Measurements from ENCODE around the gene C3orf70.

C3orf70 gene

DNA sequence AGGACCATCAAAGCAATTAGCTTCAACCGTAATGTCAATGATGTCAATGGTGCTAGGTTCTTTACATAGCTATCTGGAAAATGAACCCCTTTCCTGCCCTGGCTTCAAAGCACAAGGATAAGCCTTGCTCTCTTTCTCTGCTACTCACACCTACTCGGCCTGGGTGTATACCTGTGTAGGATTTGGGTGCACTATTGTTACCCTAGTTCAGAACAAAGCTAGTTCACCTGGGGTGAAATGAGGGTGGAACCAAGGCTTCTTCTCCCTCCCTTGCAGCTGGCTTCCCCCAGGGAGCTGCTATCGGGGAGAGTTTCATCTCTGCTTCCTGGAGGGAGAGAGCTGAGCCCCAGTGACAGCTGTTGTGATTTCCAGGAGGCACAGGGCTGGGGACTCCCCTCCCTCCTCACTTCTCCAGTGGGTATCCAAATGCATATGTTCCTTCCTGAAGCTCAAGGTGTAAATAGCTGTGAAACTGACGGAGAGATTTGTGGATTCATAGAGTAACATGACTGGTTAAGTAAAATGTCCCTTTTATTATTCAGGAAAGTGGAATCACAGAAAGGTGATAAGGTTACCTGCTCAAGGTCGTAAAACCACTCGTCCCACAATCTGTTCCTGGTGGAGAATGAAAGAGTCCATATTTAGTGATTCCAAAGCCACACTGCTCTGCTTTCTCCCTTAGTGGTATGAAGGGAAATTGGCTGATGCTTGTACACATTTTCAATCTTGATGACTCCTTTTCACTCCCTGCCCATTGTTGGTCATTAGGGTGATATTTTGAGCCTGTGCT, 11.8 kb upstream of the C3orf70 start:
- no peaks in the 10 kb centered on the region for H3K27me3 ChIP-seq (ENCODE audit: insufficient read depth, poor library complexity, severe bottlenecking)
- DNase-seq (ENCODE audit: low read depth in 1 of 2, low spot score in 1 of 2), result no peak

DNA sequence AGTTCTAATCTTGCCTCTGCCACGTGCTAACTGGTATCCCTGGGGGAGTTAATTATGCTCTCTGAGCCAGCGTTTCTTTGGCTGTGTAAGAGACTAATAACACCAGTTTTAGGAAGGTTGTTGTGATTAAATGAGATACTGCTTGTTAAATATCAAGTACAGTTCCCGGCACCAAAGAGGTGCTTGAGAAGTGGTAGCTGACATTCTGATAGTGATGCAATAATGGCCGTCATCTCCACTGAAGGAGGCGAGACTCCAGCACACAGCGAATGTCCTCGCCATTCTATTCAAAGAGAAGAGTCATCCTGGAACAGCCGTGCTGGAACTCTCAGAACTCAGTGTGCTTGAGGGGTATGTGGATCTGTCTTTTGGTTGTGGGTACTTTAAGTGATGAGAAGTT, 9.8 kb upstream of the C3orf70 start:
- TF ChIP-seq, protein P1, sequence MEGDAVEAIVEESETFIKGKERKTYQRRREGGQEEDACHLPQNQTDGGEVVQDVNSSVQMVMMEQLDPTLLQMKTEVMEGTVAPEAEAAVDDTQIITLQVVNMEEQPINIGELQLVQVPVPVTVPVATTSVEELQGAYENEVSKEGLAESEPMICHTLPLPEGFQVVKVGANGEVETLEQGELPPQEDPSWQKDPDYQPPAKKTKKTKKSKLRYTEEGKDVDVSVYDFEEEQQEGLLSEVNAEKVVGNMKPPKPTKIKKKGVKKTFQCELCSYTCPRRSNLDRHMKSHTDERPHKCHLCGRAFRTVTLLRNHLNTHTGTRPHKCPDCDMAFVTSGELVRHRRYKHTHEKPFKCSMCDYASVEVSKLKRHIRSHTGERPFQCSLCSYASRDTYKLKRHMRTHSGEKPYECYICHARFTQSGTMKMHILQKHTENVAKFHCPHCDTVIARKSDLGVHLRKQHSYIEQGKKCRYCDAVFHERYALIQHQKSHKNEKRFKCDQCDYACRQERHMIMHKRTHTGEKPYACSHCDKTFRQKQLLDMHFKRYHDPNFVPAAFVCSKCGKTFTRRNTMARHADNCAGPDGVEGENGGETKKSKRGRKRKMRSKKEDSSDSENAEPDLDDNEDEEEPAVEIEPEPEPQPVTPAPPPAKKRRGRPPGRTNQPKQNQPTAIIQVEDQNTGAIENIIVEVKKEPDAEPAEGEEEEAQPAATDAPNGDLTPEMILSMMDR (IDR thresholded peaks at IDR 0.05; ENCODE audit: insufficient read depth, low read length), result no peak
- TF ChIP-seq GABPA (IDR thresholded peaks at IDR 0.05; ENCODE audit: low read depth) (no peak), SPI1 (IDR thresholded peaks at IDR 0.05; ENCODE audit: borderline replicate concordance, low read depth) (no peak), POLR2AphosphoS5 (IDR thresholded peaks at IDR 0.05; ENCODE audit: low read depth) (no peak)
- TF ChIP-seq, protein P2, sequence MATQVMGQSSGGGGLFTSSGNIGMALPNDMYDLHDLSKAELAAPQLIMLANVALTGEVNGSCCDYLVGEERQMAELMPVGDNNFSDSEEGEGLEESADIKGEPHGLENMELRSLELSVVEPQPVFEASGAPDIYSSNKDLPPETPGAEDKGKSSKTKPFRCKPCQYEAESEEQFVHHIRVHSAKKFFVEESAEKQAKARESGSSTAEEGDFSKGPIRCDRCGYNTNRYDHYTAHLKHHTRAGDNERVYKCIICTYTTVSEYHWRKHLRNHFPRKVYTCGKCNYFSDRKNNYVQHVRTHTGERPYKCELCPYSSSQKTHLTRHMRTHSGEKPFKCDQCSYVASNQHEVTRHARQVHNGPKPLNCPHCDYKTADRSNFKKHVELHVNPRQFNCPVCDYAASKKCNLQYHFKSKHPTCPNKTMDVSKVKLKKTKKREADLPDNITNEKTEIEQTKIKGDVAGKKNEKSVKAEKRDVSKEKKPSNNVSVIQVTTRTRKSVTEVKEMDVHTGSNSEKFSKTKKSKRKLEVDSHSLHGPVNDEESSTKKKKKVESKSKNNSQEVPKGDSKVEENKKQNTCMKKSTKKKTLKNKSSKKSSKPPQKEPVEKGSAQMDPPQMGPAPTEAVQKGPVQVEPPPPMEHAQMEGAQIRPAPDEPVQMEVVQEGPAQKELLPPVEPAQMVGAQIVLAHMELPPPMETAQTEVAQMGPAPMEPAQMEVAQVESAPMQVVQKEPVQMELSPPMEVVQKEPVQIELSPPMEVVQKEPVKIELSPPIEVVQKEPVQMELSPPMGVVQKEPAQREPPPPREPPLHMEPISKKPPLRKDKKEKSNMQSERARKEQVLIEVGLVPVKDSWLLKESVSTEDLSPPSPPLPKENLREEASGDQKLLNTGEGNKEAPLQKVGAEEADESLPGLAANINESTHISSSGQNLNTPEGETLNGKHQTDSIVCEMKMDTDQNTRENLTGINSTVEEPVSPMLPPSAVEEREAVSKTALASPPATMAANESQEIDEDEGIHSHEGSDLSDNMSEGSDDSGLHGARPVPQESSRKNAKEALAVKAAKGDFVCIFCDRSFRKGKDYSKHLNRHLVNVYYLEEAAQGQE (IDR thresholded peaks at IDR 0.05; ENCODE audit: insufficient replicate concordance, low read depth), result no peak
- H3K4me3 ChIP-seq (replicated peaks; ENCODE audit: insufficient read depth, low read length), result no peak overlapping the region
- no peaks in the 10 kb centered on the region for H3K27me3 ChIP-seq (ENCODE audit: insufficient read depth, poor library complexity, severe bottlenecking)
- DNase-seq (ENCODE audit: low read depth in 1 of 2, low spot score in 1 of 2), result no peak
- no peak overlapping the region for H3K27ac ChIP-seq (replicated peaks)

More for the DNA sequence above, 11.8 kb upstream of the C3orf70 start:
- Histone ChIP-seq H3K27ac (replicated peaks) (no peak overlapping the region), H3K4me3 (replicated peaks; ENCODE audit: insufficient read depth, low read length) (no peak overlapping the region)
- TF ChIP-seq, protein P1 (IDR thresholded peaks at IDR 0.05; ENCODE audit: insufficient read depth, low read length), result no peak
- TF ChIP-seq POLR2AphosphoS5 (IDR thresholded peaks at IDR 0.05; ENCODE audit: low read depth) (no peak), SPI1 (IDR thresholded peaks at IDR 0.05; ENCODE audit: borderline replicate concordance, low read depth) (no peak), GABPA (IDR thresholded peaks at IDR 0.05; ENCODE audit: low read depth) (no peak)
- TF ChIP-seq, protein P2 (IDR thresholded peaks at IDR 0.05; ENCODE audit: insufficient replicate concordance, low read depth), result no peak

DNA sequence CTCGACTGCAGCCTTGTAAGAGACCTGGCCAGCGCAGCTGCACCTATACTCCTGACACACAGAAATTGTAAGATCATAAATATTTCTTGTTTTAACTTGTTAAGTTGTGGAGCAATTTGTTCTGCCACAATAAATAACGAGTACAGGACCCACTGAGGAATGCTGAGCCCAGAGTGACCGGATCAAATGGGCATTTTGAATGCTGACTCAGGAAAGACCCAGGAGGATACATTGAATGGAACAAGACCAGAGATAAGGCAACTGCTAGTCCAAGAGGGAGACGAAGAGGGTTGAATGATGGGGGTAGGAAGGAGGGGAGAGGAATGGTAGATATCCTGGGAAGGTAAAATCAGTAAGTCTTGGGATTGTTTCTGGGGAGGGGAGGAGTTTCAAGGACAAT, 8.9 kb upstream of the C3orf70 start:
- Histone ChIP-seq H3K27me3 (ENCODE audit: insufficient read depth, poor library complexity, severe bottlenecking) (no peaks in the 10 kb centered on the region), H3K27ac (replicated peaks) (no peak overlapping the region), H3K4me3 (replicated peaks; ENCODE audit: insufficient read depth, low read length) (no peak overlapping the region)
- no peak for DNase-seq (ENCODE audit: low read depth in 1 of 2, low spot score in 1 of 2)
- TF ChIP-seq GABPA (IDR thresholded peaks at IDR 0.05; ENCODE audit: low read depth) (no peak), SPI1 (IDR thresholded peaks at IDR 0.05; ENCODE audit: borderline replicate concordance, low read depth) (no peak), POLR2AphosphoS5 (IDR thresholded peaks at IDR 0.05; ENCODE audit: low read depth) (no peak)
- TF ChIP-seq, protein P2 (IDR thresholded peaks at IDR 0.05; ENCODE audit: insufficient replicate concordance, low read depth), result no peak
- TF ChIP-seq, protein P1 (IDR thresholded peaks at IDR 0.05; ENCODE audit: insufficient read depth, low read length), result no peak
